OCI-LY3 (cell line): ENCODE measurements around the gene ZNF304.

Experiments used
- EZH2phosphoT487 ChIP-seq: fragments of 200-600 bp; shearing (Covaris generic); IDR thresholded peaks from 2 replicates; pipeline ENCODE4 v1.6.1; 2018; ENCODE audit warnings: antibody characterized with exemption, mixed run types, low read depth
- TF ChIP-seq, protein P1 (sequence below): fragments of 200-600, 300-600 bp; sonication (generic); IDR thresholded peaks from 2 replicates; pipeline ENCODE4 v1.5.1; 2014; ENCODE audit warnings: antibody characterized with exemption, low read length, low read depth

DNA sequence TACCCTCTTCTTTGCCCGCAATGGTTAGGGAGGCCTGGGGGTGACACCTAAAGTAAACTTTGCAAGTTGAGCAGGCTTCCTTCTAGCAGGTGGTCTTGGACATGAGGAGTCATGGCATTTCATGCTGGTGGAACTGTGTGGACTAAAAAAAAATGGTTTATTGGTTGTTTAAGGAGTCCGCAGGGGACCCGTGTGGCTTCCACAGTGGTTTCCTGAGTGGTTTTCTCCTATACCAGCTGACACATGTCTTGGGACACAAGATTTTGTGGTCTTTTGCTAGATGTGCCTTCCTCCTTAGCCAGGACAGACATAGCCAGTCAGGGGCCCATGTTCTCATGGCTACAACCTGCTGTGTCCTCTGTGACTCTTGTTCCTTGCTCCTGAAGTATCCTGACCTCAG, 29.3 kb upstream of the ZNF304 start:
- TF ChIP-seq, protein P1, sequence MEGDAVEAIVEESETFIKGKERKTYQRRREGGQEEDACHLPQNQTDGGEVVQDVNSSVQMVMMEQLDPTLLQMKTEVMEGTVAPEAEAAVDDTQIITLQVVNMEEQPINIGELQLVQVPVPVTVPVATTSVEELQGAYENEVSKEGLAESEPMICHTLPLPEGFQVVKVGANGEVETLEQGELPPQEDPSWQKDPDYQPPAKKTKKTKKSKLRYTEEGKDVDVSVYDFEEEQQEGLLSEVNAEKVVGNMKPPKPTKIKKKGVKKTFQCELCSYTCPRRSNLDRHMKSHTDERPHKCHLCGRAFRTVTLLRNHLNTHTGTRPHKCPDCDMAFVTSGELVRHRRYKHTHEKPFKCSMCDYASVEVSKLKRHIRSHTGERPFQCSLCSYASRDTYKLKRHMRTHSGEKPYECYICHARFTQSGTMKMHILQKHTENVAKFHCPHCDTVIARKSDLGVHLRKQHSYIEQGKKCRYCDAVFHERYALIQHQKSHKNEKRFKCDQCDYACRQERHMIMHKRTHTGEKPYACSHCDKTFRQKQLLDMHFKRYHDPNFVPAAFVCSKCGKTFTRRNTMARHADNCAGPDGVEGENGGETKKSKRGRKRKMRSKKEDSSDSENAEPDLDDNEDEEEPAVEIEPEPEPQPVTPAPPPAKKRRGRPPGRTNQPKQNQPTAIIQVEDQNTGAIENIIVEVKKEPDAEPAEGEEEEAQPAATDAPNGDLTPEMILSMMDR: no peak
- no peak for TF ChIP-seq EZH2phosphoT487
